SIG-M5 treated with dmso at 0.1 percent for 504 hours (cell line): ENCODE results near the gene THEM5.

Experiments
- DNase-seq: peaks from one replicate; lab custom pipeline; 2025; ENCODE audit not compliant: unreplicated experiment; lab: John Stamatoyannopoulos, UW

THEM5 gene

GRCh38 chr1:151801846-151802245, 51.7 kb downstream of the THEM5 start:
- DNase-seq: no peak

- no peak for DNase-seq
These were observed 52.1 kb downstream of the THEM5 start for GRCh38 chr1:151801310-151801820.

GRCh38 chr1:151800830-151801229, 52.7 kb downstream of the THEM5 start:
- no peak for DNase-seq

GRCh38 chr1:151799179-151800022, 54.1 kb downstream of the THEM5 start:
- DNase-seq: no peak

GRCh38 chr1:151798571-151798970, 54.9 kb downstream of the THEM5 start:
- no peak for DNase-seq
